C4-2B (cell line): Measurements from ENCODE around the gene RELN.

ENCODE experiments used
- ZFX ChIP-seq: fragments of 450-650 bp; IDR thresholded peaks from 2 replicates; pipeline ENCODE4 v1.6.1; 2017
- TF ChIP-seq, protein P1 (sequence below): fragments of 450-650 bp; conservative IDR thresholded peaks from 2 replicates; pipeline ENCODE4 v1.5.1; 2017; ENCODE audit warnings: mild to moderate bottlenecking

- TF ChIP-seq, protein P1, sequence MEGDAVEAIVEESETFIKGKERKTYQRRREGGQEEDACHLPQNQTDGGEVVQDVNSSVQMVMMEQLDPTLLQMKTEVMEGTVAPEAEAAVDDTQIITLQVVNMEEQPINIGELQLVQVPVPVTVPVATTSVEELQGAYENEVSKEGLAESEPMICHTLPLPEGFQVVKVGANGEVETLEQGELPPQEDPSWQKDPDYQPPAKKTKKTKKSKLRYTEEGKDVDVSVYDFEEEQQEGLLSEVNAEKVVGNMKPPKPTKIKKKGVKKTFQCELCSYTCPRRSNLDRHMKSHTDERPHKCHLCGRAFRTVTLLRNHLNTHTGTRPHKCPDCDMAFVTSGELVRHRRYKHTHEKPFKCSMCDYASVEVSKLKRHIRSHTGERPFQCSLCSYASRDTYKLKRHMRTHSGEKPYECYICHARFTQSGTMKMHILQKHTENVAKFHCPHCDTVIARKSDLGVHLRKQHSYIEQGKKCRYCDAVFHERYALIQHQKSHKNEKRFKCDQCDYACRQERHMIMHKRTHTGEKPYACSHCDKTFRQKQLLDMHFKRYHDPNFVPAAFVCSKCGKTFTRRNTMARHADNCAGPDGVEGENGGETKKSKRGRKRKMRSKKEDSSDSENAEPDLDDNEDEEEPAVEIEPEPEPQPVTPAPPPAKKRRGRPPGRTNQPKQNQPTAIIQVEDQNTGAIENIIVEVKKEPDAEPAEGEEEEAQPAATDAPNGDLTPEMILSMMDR, result no peak
- TF ChIP-seq ZFX, result no peak
Measured at GRCh38 chr7:103576641-103577040, 412.8 kb downstream of the RELN start.
